GM12878 (cell line): ENCODE results near the gene CCDC88A. TPM values are rescaled to one million over a fixed set of nuclear protein-coding genes. Genes with fewer than 3 reads are reported as not detected.

Experiments
- ATAC-seq: fragments of 200-7000 bp; cut with Tn5 transposase; 3 replicates; pipeline ENCODE4 v1.9.1; 2020; ENCODE audit warnings: mild to moderate bottlenecking, moderate library complexity
- BruUV-seq: library from RNA; stranded (reverse); fragments of 400-500 nt; replicated peaks from 2 replicates; lab custom pipeline; 2021; lab: Mats Ljungman, UMichigan
- CTCF ChIA-PET: fragments of 300-600 bp; sonication (Branson Sonifier 250); formaldehyde crosslinking; extraction: SDS; loops from one replicate; lab custom pipeline; 2021; ENCODE audit warnings: inconsistent platforms; lab: Yijun Ruan, JAX
- POLR2A ChIA-PET: fragments of 350-600 bp; formaldehyde crosslinking; extraction: SDS; loops from one replicate; lab custom pipeline; 2021; ENCODE audit warnings: inconsistent platforms; lab: Charles Lee
- RAD21 ChIA-PET: fragments of 300-600 bp; sonication (Branson Sonifier 250); formaldehyde crosslinking; loops from one replicate; lab custom pipeline; 2023; ENCODE audit warnings: antibody characterized with exemption; ENCODE audit not compliant: unreplicated experiment; lab: Charles Lee
- SMC1A ChIA-PET: fragments of 300-600 bp; sonication (Branson Sonifier 250); formaldehyde crosslinking; loops from one replicate; lab custom pipeline; 2023; ENCODE audit not compliant: unreplicated experiment, uncharacterized antibody; lab: Charles Lee
- DNase-seq: peaks from one replicate; pipeline ENCODE4 v3.0.0-alpha.2; 2011; ENCODE audit warnings: low read depth, low spot score
- FAIRE-seq: peaks from 3 replicates; lab custom pipeline; 2011; peaks lifted over from hg19 to GRCh38; lab: Jason Lieb, UNC
- H2AFZ ChIP-seq: 2 replicates; pipeline ENCODE4 v1.6.0; 2011; ENCODE audit warnings: low read depth, low read length, control low read depth; ENCODE audit not compliant: control insufficient read depth
- H3K27ac ChIP-seq: 2 replicates; pipeline ENCODE4 v1.5.1; 2011; ENCODE audit warnings: control low read depth; ENCODE audit not compliant: control insufficient read depth, insufficient read depth
- H3K27me3 ChIP-seq, 2 experiments: replicated peaks in 1 of 2; 2 replicates each; pipeline versions ENCODE4 v1.6.0 to v1.6.1; 2011; ENCODE audit warnings: low read length in 1 of 2; ENCODE audit not compliant: control insufficient read depth in 2 of 2, insufficient read depth in 2 of 2
- H3K36me3 ChIP-seq, 2 experiments: 2 replicates each; pipeline ENCODE4 v1.5.1; 2011; ENCODE audit warnings: low read length in 1 of 2; ENCODE audit not compliant: control insufficient read depth in 2 of 2, insufficient read depth in 2 of 2
- H3K4me1 ChIP-seq: 2 replicates; pipeline ENCODE4 v1.6.1; 2011; ENCODE audit warnings: mild to moderate bottlenecking, low read length, moderate library complexity, mixed read lengths; ENCODE audit not compliant: control insufficient read depth, insufficient read depth
- H3K4me2 ChIP-seq: 2 replicates; pipeline ENCODE4 v1.6.0; 2011; ENCODE audit warnings: control low read depth; ENCODE audit not compliant: control insufficient read depth, insufficient read depth
- H3K4me3 ChIP-seq: fragments of 200-600 bp; sonication (generic); 2 replicates; pipeline ENCODE4 v1.5.1; 2016
- H3K79me2 ChIP-seq: 2 replicates; pipeline ENCODE4 v1.6.0; 2011; ENCODE audit warnings: low read length; ENCODE audit not compliant: control insufficient read depth, insufficient read depth
- H3K9ac ChIP-seq: 2 replicates; pipeline ENCODE4 v1.8.0; 2011; ENCODE audit warnings: low read length, control low read depth, mixed read lengths; ENCODE audit not compliant: control insufficient read depth, insufficient read depth
- H3K9me3 ChIP-seq: replicated peaks from 3 replicates; pipeline ENCODE4 v1.5.1; 2011; ENCODE audit warnings: mild to moderate bottlenecking, low read length; ENCODE audit not compliant: control insufficient read depth, insufficient read depth
- H4K20me1 ChIP-seq: 2 replicates; pipeline ENCODE4 v1.6.0; 2011; ENCODE audit not compliant: control insufficient read depth, insufficient read depth
- CEBPB ChIP-seq, 2 experiments: fragments of 150-350 bp in 1 of 2; IDR thresholded peaks; 2 replicates each; pipeline ENCODE4 v1.6.1; 2012 to 2014; ENCODE audit warnings: low read depth in 2 of 2, low read length in 2 of 2, borderline replicate concordance in 1 of 2, inconsistent platforms in 1 of 2
- CREB1 ChIP-seq: IDR thresholded peaks from 2 replicates; pipeline ENCODE4 v1.6.1; 2012; ENCODE audit warnings: low read depth, mild to moderate bottlenecking, inconsistent platforms
- EED ChIP-seq: sonication (generic); IDR thresholded peaks from 2 replicates; pipeline ENCODE4 v1.6.1; 2016; ENCODE audit warnings: antibody characterized with exemption, low read depth
- ELK1 ChIP-seq: IDR thresholded peaks from 2 replicates; pipeline ENCODE4 v1.6.1; 2012; ENCODE audit warnings: low read depth, low read length, improper control_type of control experiment
- IKZF1 ChIP-seq: fragments of 450-650 bp; conservative IDR thresholded peaks from 2 replicates; pipeline ENCODE4 v1.6.1; 2017; ENCODE audit warnings: antibody characterized with exemption, mild to moderate bottlenecking
- JUNB ChIP-seq: IDR thresholded peaks from 2 replicates; pipeline ENCODE4 v1.6.1; 2016; ENCODE audit warnings: antibody characterized with exemption, mild to moderate bottlenecking
- PBX3 ChIP-seq: IDR thresholded peaks from 2 replicates; pipeline ENCODE4 v1.6.1; 2011; ENCODE audit warnings: mild to moderate bottlenecking, low read depth, low read length, moderate library complexity; ENCODE audit not compliant: insufficient replicate concordance
- PRDM15 ChIP-seq: fragments of 450-650 bp; formaldehyde crosslinking; IDR thresholded peaks from 2 replicates; pipeline ENCODE4 v1.4.0; 2020; ENCODE audit warnings: mild to moderate bottlenecking, moderate library complexity
- SIX5 ChIP-seq: IDR thresholded peaks from 2 replicates; pipeline ENCODE4 v1.6.1; 2011; ENCODE audit warnings: mild to moderate bottlenecking, low read depth, low read length, moderate library complexity; ENCODE audit not compliant: severe bottlenecking
- TCF7 ChIP-seq: IDR thresholded peaks from 2 replicates; pipeline ENCODE4 v1.6.1; 2014; ENCODE audit warnings: antibody characterized with exemption, borderline replicate concordance
- YY1 ChIP-seq: IDR thresholded peaks from 2 replicates; pipeline ENCODE4 v1.6.1; 2011; ENCODE audit warnings: low read depth, mild to moderate bottlenecking, low read length
- ZNF687 ChIP-seq: fragments of 450-650 bp; IDR thresholded peaks from 2 replicates; pipeline ENCODE4 v1.6.1; 2017; ENCODE audit warnings: mild to moderate bottlenecking, moderate library complexity
- WGBS: methylation state at CpG from one replicate; pipeline ENCODE4 v1.1.6; 2016; ENCODE audit warnings: low lambda C conversion rate; ENCODE audit not compliant: insufficient replicate concordance, insufficient coverage; ENCODE audit errors: missing lambda C conversion rate; 5-methylcytosine and 5-hydroxymethylcytosine counted together
- in situ Hi-C: fragments of 300-500 bp; cut with MboI; formaldehyde crosslinking; loops from 9 replicates; pipeline ENCODE4 v1.14.3; 2018; ENCODE audit warnings: mixed read lengths
- intact Hi-C: fragments of 100-400 bp; cut with micrococcal nuclease; formaldehyde crosslinking; loops from one replicate; pipeline ENCODE4 v1.14.2; 2022; ENCODE audit not compliant: unreplicated experiment
- polyA plus RNA-seq, 11 experiments: library from polyadenylated mRNA; depleted of rRNA in 4 of 11; unstranded in 6 of 11; stranded (reverse) in 5 of 11; fragments of >200 nt; fragmentation: Nextera tagmentation in 4 of 11; fragmentation: Illumina TruSeq in 1 of 11; extraction: Ambion mirVana in 4 of 11; extraction: Trizol in 1 of 11; gene quantifications; 1 replicate in 1 of 11; 2 replicates in 10 of 11; pipeline versions ENCODE4 v1.2.1 to v1.2.3, GENCODE V29; 2011 to 2016; ENCODE audit warnings: inconsistent platforms in 2 of 11, missing spikeins in 2 of 11, low read depth in 1 of 11
- total RNA-seq, 4 experiments: library from RNA; depleted of rRNA in 3 of 4; stranded (reverse); fragments of >200 nt in 3 of 4; fragmentation: Illumina TruSeq in 1 of 4; extraction: Trizol in 1 of 4; gene quantifications; 2 replicates each; pipeline versions ENCODE4 v1.2.1 to v1.2.3, GENCODE V29; 2013 to 2021

CCDC88A gene
- total and polyA plus RNA-seq, 10 of the 15 experiments (the other 5 are each of a cell fraction or from before 2014, with no cell fraction given): 1.8 to 71.6 (median 45.9) TPM

- Histone ChIP-seq H3K27ac (no peak overlapping the region), H3K36me3 (no peaks in the 10 kb centered on the region; a peak in 1 of 4 replicates), H2AFZ (no peak overlapping the region), H3K9ac (no peak overlapping the region), H4K20me1 (no peaks in the 10 kb centered on the region), H3K79me2 (no peaks in the 10 kb centered on the region), H3K27me3 (no peaks in the 10 kb centered on the region), H3K9me3 (no peaks in the 10 kb centered on the region), H3K4me1 (peaks cover 18% of the 10 kb centered on the region), H3K4me2 (peak overlapping the region; percentile 41; the same call in 1 of the 2 replicates), H3K4me3 (no peak overlapping the region)
- FAIRE-seq: peak; percentile 83
- ChIA-PET CTCF (interaction anchor here (1.3 kb wide), 1 partner anchor 10 kb away, joined by 4 read pairs; no protein-coding TSS in a partner anchor), SMC1A (interaction anchor here (0.8 to 1.9 kb wide), 3 partner anchors 9 to 13 kb away, joined by 3 to 5 read pairs (median 4); no protein-coding TSS in a partner anchor), RAD21 (no interaction called here), POLR2A (no interaction called here)
- peak; percentile 56 for DNase-seq
- 2% methylated on average over 3 of the region's 3 CpGs for WGBS
- in situ Hi-C loops (no loop called here), intact Hi-C loops (loop anchor here (1.0 kb wide), 1 partner anchor 9 kb away; no protein-coding TSS in a partner anchor)
- peak; percentile 97 for ATAC-seq
- no TSS peak for BruUV-seq
- no peak; the same call in 1 of the 2 replicates for TF ChIP-seq CREB1
- TF ChIP-seq ZNF687: no peak
- no peak for TF ChIP-seq YY1
- no peak for TF ChIP-seq SIX5
- TF ChIP-seq EED: 0 out of 2 replicates have a peak, but pooled peaks have one; percentile 31
- TF ChIP-seq CEBPB (IDR thresholded peaks at IDR 0.05; ENCODE audit: borderline replicate concordance in 1 of 2, low read depth in 2 of 2, low read length in 2 of 2): peak in 1 of 2 experiments; percentile 87; a peak in 1 of 4 replicates
- no peak for TF ChIP-seq ELK1
- no peak; the same call in 1 of the 2 replicates for TF ChIP-seq TCF7
- peak; percentile 93 for TF ChIP-seq JUNB
- 0 out of 2 replicates have a peak, but pooled peaks have one; percentile 23 for TF ChIP-seq IKZF1
- TF ChIP-seq PBX3: no peak
- no peak for TF ChIP-seq PRDM15 (CRISPR knock-in tag)
Observed at GRCh38 chr2:55302241-55302640, 117.4 kb downstream of the CCDC88A start.
